H9 (cell line): ENCODE data around the gene GATAD1. TPM values are rescaled to one million over a fixed set of nuclear protein-coding genes. Genes with fewer than 3 reads are reported as not detected.
A peak's percentile ranks its signal among the peaks of the same experiment; 100 is the strongest.

Experiments
- DNase-seq: peaks from one replicate; pipeline ENCODE4 v3.0.0-alpha.2; 2017
- H2AFZ ChIP-seq: one replicate; pipeline ENCODE4 v1.6.1; 2013; ENCODE audit warnings: mild to moderate bottlenecking, low read length, control low read depth, moderate library complexity
- H2AK5ac ChIP-seq: 2 replicates; pipeline ENCODE4 v1.6.1; 2013; ENCODE audit warnings: low read length, control low read depth, mixed read lengths; ENCODE audit not compliant: insufficient read length
- H2BK120ac ChIP-seq: one replicate; pipeline ENCODE4 v1.6.1; 2013; ENCODE audit warnings: low read depth, mild to moderate bottlenecking, low read length, control low read depth, inconsistent platforms; ENCODE audit not compliant: poor library complexity, severe bottlenecking
- H2BK12ac ChIP-seq: 2 replicates; pipeline ENCODE4 v1.6.1; 2013; ENCODE audit warnings: low read length, control low read depth, mixed read lengths, low read depth; ENCODE audit not compliant: insufficient read length
- H2BK15ac ChIP-seq: 2 replicates; pipeline ENCODE4 v1.6.1; 2013; ENCODE audit warnings: low read depth, low read length, control low read depth
- H2BK20ac ChIP-seq: one replicate; pipeline ENCODE4 v1.6.1; 2013; ENCODE audit warnings: low read depth, mild to moderate bottlenecking, low read length, control low read depth, inconsistent platforms; ENCODE audit not compliant: poor library complexity, severe bottlenecking
- H2BK5ac ChIP-seq: 2 replicates; pipeline ENCODE4 v1.6.1; 2013; ENCODE audit warnings: low read length, control low read depth, mixed read lengths; ENCODE audit not compliant: insufficient read length
- H3K14ac ChIP-seq: 2 replicates; pipeline ENCODE4 v1.6.1; 2013; ENCODE audit warnings: low read length, control low read depth; ENCODE audit not compliant: insufficient read depth
- H3K18ac ChIP-seq: 2 replicates; pipeline ENCODE4 v1.6.1; 2013; ENCODE audit warnings: low read depth, mild to moderate bottlenecking, mixed read lengths, low read length, control low read depth; ENCODE audit not compliant: insufficient read length
- H3K23ac ChIP-seq: 2 replicates; pipeline ENCODE4 v1.6.1; 2013; ENCODE audit warnings: low read length, control low read depth, mixed read lengths, low read depth; ENCODE audit not compliant: insufficient read length
- H3K23me2 ChIP-seq: 2 replicates; pipeline ENCODE4 v1.6.1; 2013; ENCODE audit warnings: low read depth, mild to moderate bottlenecking, mixed read lengths, low read length, control low read depth; ENCODE audit not compliant: insufficient read length, poor library complexity, severe bottlenecking
- H3K27ac ChIP-seq: 2 replicates; pipeline ENCODE4 v1.5.1; 2013; ENCODE audit warnings: low read length, control low read depth, mixed read lengths, low read depth; ENCODE audit not compliant: insufficient read length
- H3K27me3 ChIP-seq: 2 replicates; pipeline ENCODE4 v1.6.1; 2013; ENCODE audit warnings: low read length, control low read depth, inconsistent platforms; ENCODE audit not compliant: insufficient read depth
- H3K4ac ChIP-seq: 2 replicates; pipeline ENCODE4 v1.6.1; 2013; ENCODE audit warnings: low read depth, mild to moderate bottlenecking, control low read depth, inconsistent platforms, low read length, moderate library complexity
- H3K4me1 ChIP-seq: 2 replicates; pipeline ENCODE4 v1.6.1; 2013; ENCODE audit warnings: low read length, control low read depth, inconsistent platforms; ENCODE audit not compliant: insufficient read depth
- H3K4me2 ChIP-seq: 2 replicates; pipeline ENCODE4 v1.6.1; 2013; ENCODE audit warnings: low read length, control low read depth, mixed read lengths; ENCODE audit not compliant: insufficient read length, insufficient read depth
- H3K56ac ChIP-seq: 2 replicates; pipeline ENCODE4 v1.6.1; 2013; ENCODE audit warnings: low read depth, mild to moderate bottlenecking, mixed read lengths, low read length, control low read depth; ENCODE audit not compliant: insufficient read length
- H3K79me1 ChIP-seq: 2 replicates; pipeline ENCODE4 v1.6.1; 2013; ENCODE audit warnings: low read depth, mild to moderate bottlenecking, moderate library complexity, low read length, control low read depth, inconsistent platforms; ENCODE audit not compliant: insufficient read depth, poor library complexity, severe bottlenecking
- H3K79me2 ChIP-seq: 2 replicates; pipeline ENCODE4 v1.6.1; 2013; ENCODE audit warnings: low read length, control low read depth, inconsistent platforms; ENCODE audit not compliant: insufficient read depth
- H3K9ac ChIP-seq: 2 replicates; pipeline ENCODE4 v1.6.1; 2013; ENCODE audit warnings: low read length, control low read depth, mixed read lengths; ENCODE audit not compliant: insufficient read length; ENCODE audit errors: extremely low read depth
- H3K9me3 ChIP-seq: one replicate; pipeline ENCODE4 v1.6.1; 2013; ENCODE audit warnings: low read depth, low read length, inconsistent platforms; ENCODE audit not compliant: control insufficient read depth
- H3T11ph ChIP-seq: one replicate; pipeline ENCODE4 v1.6.1; 2013; ENCODE audit warnings: mild to moderate bottlenecking, low read length, control low read depth, inconsistent platforms
- H4K20me1 ChIP-seq: one replicate; pipeline ENCODE4 v1.6.1; 2013; ENCODE audit not compliant: control insufficient read depth, insufficient read length, insufficient read depth
- H4K5ac ChIP-seq: 2 replicates; pipeline ENCODE4 v1.6.1; 2013; ENCODE audit warnings: low read depth, mild to moderate bottlenecking, mixed read lengths, low read length, control low read depth; ENCODE audit not compliant: insufficient read length
- H4K8ac ChIP-seq: replicated peaks from 2 replicates; pipeline ENCODE4 v1.6.1; 2013; ENCODE audit warnings: low read length, control low read depth, mixed read lengths, low read depth; ENCODE audit not compliant: insufficient read length
- H4K91ac ChIP-seq: 2 replicates; pipeline ENCODE4 v1.6.1; 2013; ENCODE audit warnings: low read depth, mild to moderate bottlenecking, moderate library complexity, mixed read lengths, low read length, control low read depth; ENCODE audit not compliant: insufficient read length
- H3K27ac Mint-ChIP-seq, 3 experiments: 2 replicates in 2 of 3; 3 replicates in 1 of 3; pipeline ENCODE4 v1.8.0; 2020 to 2021; ENCODE audit warnings: mixed read lengths in 3 of 3, mild to moderate bottlenecking in 1 of 3, moderate library complexity in 1 of 3
- H3K27me3 Mint-ChIP-seq: 2 replicates; pipeline ENCODE4 v1.8.0; 2021; ENCODE audit warnings: low read depth, mild to moderate bottlenecking, moderate library complexity, mixed read lengths
- H3K36me3 Mint-ChIP-seq, 3 experiments: 2 replicates in 2 of 3; 3 replicates in 1 of 3; pipeline ENCODE4 v1.8.0; 2020 to 2021; ENCODE audit warnings: low read depth in 3 of 3, mixed read lengths in 3 of 3; ENCODE audit not compliant: insufficient read depth in 1 of 3
- H3K4me1 Mint-ChIP-seq, 2 experiments: 2 replicates each; pipeline ENCODE4 v1.8.0; 2020; ENCODE audit warnings: mixed read lengths in 2 of 2
- H3K4me3 Mint-ChIP-seq, 2 experiments: 2 replicates in 1 of 2; 3 replicates in 1 of 2; pipeline ENCODE4 v1.8.0; 2020 to 2021; ENCODE audit warnings: mild to moderate bottlenecking in 2 of 2, mixed read lengths in 2 of 2, moderate library complexity in 1 of 2
- H3K9me3 Mint-ChIP-seq, 2 experiments: 2 replicates in 1 of 2; 3 replicates in 1 of 2; pipeline ENCODE4 v1.8.0; 2020; ENCODE audit warnings: mild to moderate bottlenecking in 2 of 2, mixed read lengths in 2 of 2, moderate library complexity in 1 of 2
- CTCF ChIP-seq: fragments of 200-600 bp; sonication (generic); conservative IDR thresholded peaks from 3 replicates; pipeline ENCODE4 v1.8.0; 2021; ENCODE audit warnings: antibody characterized with exemption, mild to moderate bottlenecking
- WGBS: extraction: QIAGEN DNeasy Blood & Tissue Kit; methylation state at CpG from one replicate; pipeline ENCODE4 v1.1.7; 2013; ENCODE audit warnings: missing lambda C conversion rate, low lambda C conversion rate, mixed read lengths; ENCODE audit not compliant: insufficient read length; ENCODE audit errors: extremely low coverage; 5-methylcytosine and 5-hydroxymethylcytosine counted together
- total RNA-seq: library from RNA; stranded (reverse); gene quantifications from 2 replicates; pipeline ENCODE4 v1.2.1, GENCODE V29; 2021

The GATAD1 gene
- total RNA-seq, 1 experiment from 2014 or later, result 36.5 TPM

- Histone ChIP-seq H2BK12ac (no peak overlapping the region), H4K91ac (no peak overlapping the region), H4K8ac (no peak overlapping the region), H3T11ph (no peak overlapping the region), H3K23ac (no peak overlapping the region), H4K20me1 (no peaks in the 10 kb centered on the region), H3K23me2 (no peaks in the 10 kb centered on the region), H2BK120ac (no peak overlapping the region), H3K27me3 (no peaks in the 10 kb centered on the region), H3K4me1 (no peaks in the 10 kb centered on the region), H3K18ac (no peak overlapping the region), H3K9me3 (no peaks in the 10 kb centered on the region), H2BK20ac (no peak overlapping the region), H3K4ac (no peak overlapping the region), H2BK5ac (no peak overlapping the region), H3K56ac (no peak overlapping the region), H4K5ac (no peak overlapping the region), H3K4me2 (no peak overlapping the region), H3K14ac (no peak overlapping the region), H3K27ac (no peak overlapping the region), H2AK5ac (no peak overlapping the region), H3K9ac (no peak overlapping the region), H3K79me2 (no peaks in the 10 kb centered on the region), H2BK15ac (no peak overlapping the region), H2AFZ (no peak overlapping the region), H3K79me1 (no peaks in the 10 kb centered on the region)
- Mint-ChIP-seq H3K27me3 (no peaks in the 10 kb centered on the region), H3K4me3 (no peak overlapping the region), H3K27ac (peak overlapping the region in 2 of 3 experiments; percentile 8 to 34; a peak in 1 of 7 replicates), H3K4me1 (peaks cover 0 to 2% of the 10 kb centered on the region in 2 experiments; a peak in 1 of 4 replicates), H3K36me3 (peaks cover 11 to 18% (median 13%) of the 10 kb centered on the region in 3 experiments; a peak in 6 of 7 replicates), H3K9me3 (no peaks in the 10 kb centered on the region)
- WGBS, result no CpG with 5 or more reads among the region's 4 CpGs
- no peak for TF ChIP-seq CTCF
- no peak for DNase-seq
These were observed 13.2 kb downstream of the GATAD1 start for GRCh38 chr7:92460510-92460909.
